Measurements from ENCODE around the gene SF1.

The SF1 gene

DNA sequence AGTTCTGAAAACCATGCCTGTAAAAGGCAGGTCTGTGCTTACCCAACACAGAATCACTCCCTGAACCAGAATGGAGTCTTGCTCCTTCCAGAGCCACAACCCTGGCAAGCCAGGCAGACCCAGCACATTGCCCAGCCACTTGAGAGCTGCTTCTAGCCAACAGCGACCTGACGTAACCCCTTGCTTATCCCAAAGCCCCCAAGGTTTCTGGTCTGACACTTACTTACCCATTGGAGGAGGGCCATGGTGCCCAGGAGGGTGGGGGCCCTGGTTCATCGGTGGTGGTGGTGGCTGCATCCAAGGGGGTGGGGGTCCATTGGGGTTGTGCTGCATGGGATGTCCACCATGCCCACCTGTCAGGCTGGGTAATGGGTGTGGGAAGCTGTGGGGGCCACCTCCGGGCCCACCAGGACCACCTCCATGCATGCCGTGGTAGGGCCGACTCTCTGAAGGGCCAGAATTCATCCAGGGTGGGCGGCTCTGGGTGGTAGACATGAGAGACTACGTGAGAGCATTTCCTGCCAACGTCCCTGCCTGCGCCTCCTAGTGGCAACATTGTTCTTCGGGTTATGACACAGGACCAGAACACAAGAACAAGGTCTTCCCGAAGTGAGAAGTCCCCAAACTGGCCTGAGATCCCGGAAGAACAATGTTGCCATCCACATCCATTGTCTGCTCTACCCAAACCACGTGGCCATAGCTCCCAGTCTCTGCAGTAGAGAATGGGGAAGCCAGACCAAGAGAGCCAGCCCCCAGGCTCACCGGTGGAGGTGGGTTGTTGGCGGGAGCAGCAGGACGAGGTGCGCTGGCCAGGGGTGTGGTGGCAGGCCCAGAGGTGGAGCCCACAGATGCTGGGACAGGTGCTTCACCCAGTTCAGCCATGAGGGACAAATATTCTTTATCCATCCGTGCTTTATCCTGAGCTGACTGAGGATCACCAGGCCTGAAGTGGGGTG, 10.7 kb downstream of the SF1 start:
- H3K27ac ChIP-seq: 0 out of 2 replicates have a peak overlapping the region, but pooled peaks have one; percentile 12
- TF ChIP-seq, protein P1, sequence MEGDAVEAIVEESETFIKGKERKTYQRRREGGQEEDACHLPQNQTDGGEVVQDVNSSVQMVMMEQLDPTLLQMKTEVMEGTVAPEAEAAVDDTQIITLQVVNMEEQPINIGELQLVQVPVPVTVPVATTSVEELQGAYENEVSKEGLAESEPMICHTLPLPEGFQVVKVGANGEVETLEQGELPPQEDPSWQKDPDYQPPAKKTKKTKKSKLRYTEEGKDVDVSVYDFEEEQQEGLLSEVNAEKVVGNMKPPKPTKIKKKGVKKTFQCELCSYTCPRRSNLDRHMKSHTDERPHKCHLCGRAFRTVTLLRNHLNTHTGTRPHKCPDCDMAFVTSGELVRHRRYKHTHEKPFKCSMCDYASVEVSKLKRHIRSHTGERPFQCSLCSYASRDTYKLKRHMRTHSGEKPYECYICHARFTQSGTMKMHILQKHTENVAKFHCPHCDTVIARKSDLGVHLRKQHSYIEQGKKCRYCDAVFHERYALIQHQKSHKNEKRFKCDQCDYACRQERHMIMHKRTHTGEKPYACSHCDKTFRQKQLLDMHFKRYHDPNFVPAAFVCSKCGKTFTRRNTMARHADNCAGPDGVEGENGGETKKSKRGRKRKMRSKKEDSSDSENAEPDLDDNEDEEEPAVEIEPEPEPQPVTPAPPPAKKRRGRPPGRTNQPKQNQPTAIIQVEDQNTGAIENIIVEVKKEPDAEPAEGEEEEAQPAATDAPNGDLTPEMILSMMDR (IDR thresholded peaks at IDR 0.05): peak; percentile 89
- TF ChIP-seq ZFX (IDR thresholded peaks at IDR 0.05; ENCODE audit: borderline replicate concordance): no peak

GRCh38 chr11:64766881-64767280, 11.5 kb downstream of the SF1 start:
- H3K27ac ChIP-seq: no peak overlapping the region
- TF ChIP-seq, protein P1 (IDR thresholded peaks at IDR 0.05): no peak
- no peak for TF ChIP-seq ZFX (IDR thresholded peaks at IDR 0.05; ENCODE audit: borderline replicate concordance)

DNA sequence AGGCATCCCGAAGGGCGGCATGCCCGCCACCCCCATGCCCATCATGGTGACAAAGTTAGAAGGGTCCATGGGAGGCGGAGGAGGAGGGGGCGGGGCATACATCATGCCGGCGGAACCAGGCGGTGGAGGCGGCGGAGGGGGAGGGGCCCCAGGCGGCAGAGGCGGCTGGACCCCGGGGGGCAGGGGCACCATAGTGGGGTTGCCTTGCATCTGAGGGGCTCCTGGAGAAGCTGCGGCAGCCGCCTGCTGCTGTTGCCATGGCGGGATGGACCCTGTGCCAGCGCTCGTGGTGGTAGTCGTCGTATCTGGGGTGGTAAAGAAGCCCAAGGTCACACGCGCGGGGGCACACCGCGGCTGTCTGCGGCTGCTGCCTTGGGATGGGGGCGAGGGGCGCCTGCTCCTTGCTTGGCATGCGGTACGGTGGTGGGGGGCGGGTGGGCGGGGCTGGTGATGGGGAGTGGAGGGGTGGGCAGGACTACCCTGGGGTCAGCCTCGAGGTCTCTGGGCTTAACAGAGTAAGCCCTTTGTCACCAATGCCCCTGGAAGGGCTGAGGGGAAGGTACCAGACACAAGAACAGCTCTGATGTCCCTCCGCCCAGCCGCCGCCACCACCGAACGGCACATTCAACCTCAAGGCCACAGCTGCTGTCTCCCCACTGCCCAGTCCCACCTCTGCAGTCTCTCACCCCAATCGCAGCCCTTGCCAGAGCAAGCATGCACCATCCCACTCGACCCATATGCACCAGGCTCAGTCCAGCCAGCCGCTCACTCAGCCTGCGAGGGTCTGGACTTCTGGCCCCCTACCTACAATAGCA, 12.3 kb downstream of the SF1 start:
- no peak for TF ChIP-seq ZFX (IDR thresholded peaks at IDR 0.05; ENCODE audit: borderline replicate concordance)
- TF ChIP-seq, protein P1 (IDR thresholded peaks at IDR 0.05): no peak

GRCh38 chr11:64765291-64765850, 13.0 kb downstream of the SF1 start:
- TF ChIP-seq, protein P1 (IDR thresholded peaks at IDR 0.05): peak; percentile 46
- TF ChIP-seq ZFX (IDR thresholded peaks at IDR 0.05; ENCODE audit: borderline replicate concordance): no peak
- no peak overlapping the region for H3K27ac ChIP-seq

More for the DNA sequence above, 12.3 kb downstream of the SF1 start:
- H3K27ac ChIP-seq: no peak overlapping the region

- no peak for TF ChIP-seq ZFX (IDR thresholded peaks at IDR 0.05; ENCODE audit: borderline replicate concordance)
- TF ChIP-seq, protein P1 (IDR thresholded peaks at IDR 0.05): no peak
- 0 out of 2 replicates have a peak overlapping the region, but pooled peaks have one; percentile 50 for H3K27ac ChIP-seq
These were observed 13.6 kb downstream of the SF1 start for GRCh38 chr11:64764753-64765152.

GRCh38 chr11:64764040-64764611, 14.2 kb downstream of the SF1 start:
- TF ChIP-seq ZFX (IDR thresholded peaks at IDR 0.05; ENCODE audit: borderline replicate concordance): no peak
- TF ChIP-seq, protein P1 (IDR thresholded peaks at IDR 0.05): no peak
- H3K27ac ChIP-seq: peak overlapping the region; percentile 50; the same call in 1 of the 2 replicates

Measured in 22Rv1 (cell line).